Measurements from ENCODE around the gene SERPINA4.

Gene SERPINA4

GRCh38 chr14:94542811-94543440 is 18.3 kb upstream of the SERPINA4 start:
- no peak for DNase-seq (ENCODE audit: low read depth)
- no peak for TF ChIP-seq CTCF (conservative IDR thresholded peaks at IDR 0.05; ENCODE audit: low read depth, low read length)
- H3K4me3 ChIP-seq (ENCODE audit: low read length), result no peak overlapping the region

DNA sequence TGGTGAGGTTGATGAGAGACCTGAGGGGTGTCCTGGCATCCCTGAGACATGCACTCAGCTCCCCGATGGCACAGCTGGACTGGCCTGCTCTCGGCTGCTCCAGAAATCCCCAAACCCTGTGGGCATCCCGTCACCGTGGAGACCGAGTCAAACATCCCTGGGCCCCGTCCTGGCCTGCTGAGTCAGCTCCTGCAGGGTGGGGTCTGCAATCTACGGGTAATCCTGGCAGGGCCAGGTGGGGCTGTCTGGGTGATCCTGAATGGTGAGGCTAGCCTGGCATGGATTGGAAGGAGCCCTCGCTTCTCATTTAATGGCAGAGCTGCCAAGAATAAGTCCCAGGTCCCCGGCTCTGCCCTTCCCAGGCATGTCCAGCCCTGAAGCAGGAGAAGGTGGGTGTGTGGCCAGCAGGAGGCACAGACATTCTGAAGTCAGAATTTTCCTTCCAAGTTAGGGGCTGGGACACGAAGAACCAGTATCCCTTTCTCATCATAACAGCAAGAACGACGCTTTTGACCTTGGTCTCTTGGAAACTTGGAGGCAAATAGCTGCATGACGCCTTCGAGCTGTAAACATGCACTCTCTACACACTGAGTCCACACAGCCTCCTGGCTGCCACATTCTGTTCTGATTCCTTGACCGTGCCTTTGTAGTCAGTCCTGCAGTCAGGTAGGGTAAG is 17.7 kb upstream of the SERPINA4 start:
- no peak for DNase-seq (ENCODE audit: low read depth)
- no peak overlapping the region for H3K4me3 ChIP-seq (ENCODE audit: low read length)
- TF ChIP-seq CTCF (conservative IDR thresholded peaks at IDR 0.05; ENCODE audit: low read depth, low read length), result no peak

DNA sequence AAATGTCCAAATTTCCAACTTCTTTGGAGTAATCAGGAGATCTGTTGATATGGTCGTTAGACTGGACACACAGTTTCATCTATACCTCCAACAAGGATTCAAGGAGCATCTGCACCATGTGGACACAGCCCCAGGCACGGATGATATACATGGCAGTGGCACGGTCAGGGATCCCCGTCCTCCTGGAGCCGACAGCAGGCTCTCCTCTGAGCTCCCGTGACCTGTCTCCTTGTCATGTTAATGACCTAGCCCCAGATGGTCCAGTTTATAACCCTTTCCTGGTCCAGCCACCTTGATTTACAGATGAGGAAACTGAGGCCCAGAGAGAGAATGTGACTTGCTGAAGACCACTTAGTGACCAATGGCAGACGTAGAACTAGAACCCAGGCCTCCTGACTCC is 16.5 kb upstream of the SERPINA4 start:
- DNase-seq (ENCODE audit: low read depth), result no peak
- H3K4me3 ChIP-seq (ENCODE audit: low read length), result no peak overlapping the region
- TF ChIP-seq CTCF (conservative IDR thresholded peaks at IDR 0.05; ENCODE audit: low read depth, low read length), result no peak

- no peak for TF ChIP-seq CTCF (conservative IDR thresholded peaks at IDR 0.05; ENCODE audit: low read depth, low read length)
- no peak overlapping the region for H3K4me3 ChIP-seq (ENCODE audit: low read length)
- peak; percentile 26 for DNase-seq (ENCODE audit: low read depth)
These were observed 16.0 kb upstream of the SERPINA4 start for GRCh38 chr14:94545131-94545841.

DNA sequence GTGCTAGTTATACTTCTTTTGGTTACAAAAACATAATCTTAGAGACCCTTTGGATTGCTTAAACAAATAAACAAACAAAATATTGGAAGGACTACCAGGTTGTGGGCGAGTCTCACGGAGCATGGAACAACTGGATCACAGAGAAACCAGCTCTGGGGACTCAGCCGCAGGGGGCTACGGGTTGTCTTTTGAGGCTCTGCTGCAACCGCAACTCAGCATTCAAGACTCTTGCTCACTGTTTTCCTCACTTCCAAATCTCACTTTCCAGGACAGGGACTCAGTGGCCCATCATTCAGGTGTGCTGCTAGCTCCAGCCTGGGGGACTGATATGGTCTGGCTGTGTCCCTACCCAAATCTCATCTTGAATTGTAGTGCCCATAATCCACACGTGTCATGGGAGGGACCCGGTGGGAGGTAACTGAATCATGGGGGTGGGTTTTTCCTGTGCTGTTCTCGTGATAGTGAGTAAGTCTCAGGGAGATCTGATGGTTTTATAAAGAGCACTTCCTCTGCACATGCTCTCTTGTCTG is 14.0 kb upstream of the SERPINA4 start:
- no peak for TF ChIP-seq CTCF (conservative IDR thresholded peaks at IDR 0.05; ENCODE audit: low read depth, low read length)
- no peak overlapping the region for H3K4me3 ChIP-seq (ENCODE audit: low read length)
- no peak for DNase-seq (ENCODE audit: low read depth)

DNA sequence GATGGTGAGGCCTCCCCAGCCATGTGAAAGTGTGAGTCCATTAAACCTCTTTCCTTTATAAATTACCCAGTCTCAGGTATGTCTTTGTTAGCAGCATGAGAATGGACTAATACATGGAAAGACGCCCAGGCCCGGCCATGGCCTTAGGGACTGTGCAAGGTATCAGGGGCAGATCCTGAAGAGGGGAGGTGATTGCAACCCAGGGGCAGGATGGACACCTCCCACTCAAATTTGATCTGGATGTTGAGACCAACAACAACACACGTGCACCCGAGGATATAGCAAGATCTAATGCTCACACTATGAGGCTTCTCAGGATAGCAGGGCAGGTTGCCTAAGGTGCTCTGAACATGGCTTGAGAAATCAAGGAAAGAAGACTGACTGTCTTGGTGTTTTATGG is 13.5 kb upstream of the SERPINA4 start:
- DNase-seq (ENCODE audit: low read depth), result no peak
- TF ChIP-seq CTCF (conservative IDR thresholded peaks at IDR 0.05; ENCODE audit: low read depth, low read length), result no peak
- H3K4me3 ChIP-seq (ENCODE audit: low read length), result no peak overlapping the region
